Prostate gland (tissue), 2 donors: ENCODE measurements around the gene DGCR8. TPM values are rescaled to one million over a fixed set of nuclear protein-coding genes. Genes with fewer than 3 reads are reported as not detected.

Source experiments
- DNase-seq: peaks from one replicate; pipeline ENCODE4 v3.0.0-alpha.2; 2019; ENCODE audit warnings: low spot score
- H3K27ac ChIP-seq, 2 donors: fragments of 200-600 bp; sonication (generic); 2 replicates each; pipeline ENCODE4 v1.5.1; 2017 to 2019
- H3K27me3 ChIP-seq: fragments of 200-600 bp; sonication (generic); replicated peaks from 2 replicates; pipeline ENCODE4 v1.5.1; 2019; ENCODE audit not compliant: insufficient read depth
- H3K36me3 ChIP-seq, 2 donors: fragments of 200-600 bp; sonication (generic); 1 replicate in 1 of 2; 2 replicates in 1 of 2; pipeline versions ENCODE4 v1.5.1 to v1.8.1; 2017 to 2019
- H3K4me1 ChIP-seq: fragments of 200-600 bp; sonication (generic); replicated peaks from 2 replicates; pipeline ENCODE4 v1.5.1; 2019
- H3K4me3 ChIP-seq, 2 donors: fragments of 200-600 bp; sonication (generic); 2 replicates each; pipeline ENCODE4 v1.5.1; 2017 to 2019
- H3K9me3 ChIP-seq: fragments of 200-600 bp; sonication (generic); 2 replicates; pipeline ENCODE4 v1.5.1; 2017
- CTCF ChIP-seq, 4 experiments: fragments of 200-600 bp in 2 of 4; fragments of 450-650 bp in 2 of 4; sonication (generic) in 2 of 4; IDR thresholded peaks; 1 replicate in 3 of 4; 2 replicates in 1 of 4; pipeline ENCODE4 v1.5.1; 2016 to 2019; ENCODE audit warnings: antibody characterized with exemption in 4 of 4, mild to moderate bottlenecking in 2 of 4, moderate library complexity in 2 of 4
- POLR2A ChIP-seq: fragments of 450-650 bp; IDR thresholded peaks from one replicate; pipeline ENCODE4 v1.6.1; 2016; ENCODE audit warnings: antibody characterized with exemption, mild to moderate bottlenecking
- POLR2AphosphoS5 ChIP-seq: sonication (generic); formaldehyde crosslinking; IDR thresholded peaks from one replicate; pipeline ENCODE4 v1.6.1; 2017; ENCODE audit warnings: antibody characterized with exemption
- WGBS: methylation state at CpG from one replicate; pipeline ENCODE4 v1.1.5; 2018; 5-methylcytosine and 5-hydroxymethylcytosine counted together
- intact Hi-C: fragments of 100-400 bp; cut with DNase I; formaldehyde crosslinking; loops from one replicate; pipeline ENCODE4 v1.14.2; 2022
- total RNA-seq, 2 donors: library from RNA; depleted of rRNA; stranded (reverse); fragments of >200 nt; gene quantifications; one replicate each; pipeline ENCODE4 v1.1.0, GENCODE V29; 2016

Gene DGCR8
- total RNA-seq, 2 donors from 2014 or later, result 20.9 to 47.6 TPM

- no peak overlapping the region for H3K4me3 ChIP-seq
- WGBS, result 69% methylated on average over 29 of the region's 32 CpGs
- intact Hi-C loops, result no loop called here
Measured at GRCh38 chr22:20149257-20150250, 69.5 kb downstream of the DGCR8 start.

GRCh38 chr22:20150381-20151275 is 70.6 kb downstream of the DGCR8 start, which contains the start of gene CCDC188:
Gene CCDC188, minus strand, starts transcription at chr22:20151055. Its CDS starts 69 bp downstream, at chr22:20150986.
- TF ChIP-seq CTCF (IDR thresholded peaks at IDR 0.05), result no peak
- TF ChIP-seq POLR2A, result no peak
- TF ChIP-seq POLR2AphosphoS5, result no peak
- WGBS, result 78% methylated on average over 13 of the region's 14 CpGs
- no peak within 1 kb of the TSS for H3K27ac ChIP-seq

More at GRCh38 chr22:20149257-20150250, 69.5 kb downstream of the DGCR8 start:
- Histone ChIP-seq H3K4me1 (no peaks in the 10 kb centered on the region), H3K27me3 (no peaks in the 10 kb centered on the region), H3K36me3 (no peaks in the 10 kb centered on the region), H3K9me3 (no peaks in the 10 kb centered on the region), H3K27ac (no peak overlapping the region)
- TF ChIP-seq CTCF (IDR thresholded peaks at IDR 0.05), result no peak
- no peak for TF ChIP-seq POLR2AphosphoS5
- no peak for TF ChIP-seq POLR2A
- no peak for DNase-seq

GRCh38 chr22:20151276-20151588 is 71.2 kb downstream of the DGCR8 start:
- WGBS, result 95% methylated on average over 4 of the region's 4 CpGs
- intact Hi-C loops, result no loop called here

More at GRCh38 chr22:20150381-20151275, 70.6 kb downstream of the DGCR8 start, which contains the start of gene CCDC188:
- Histone ChIP-seq H3K4me1 (no peaks in the 10 kb centered on the region), H3K9me3 (no peaks in the 10 kb centered on the region), H3K36me3 (no peaks in the 10 kb centered on the region), H3K4me3 (no peak within 1 kb of the TSS), H3K27me3 (no peaks in the 10 kb centered on the region)
- DNase-seq, result no peak
- intact Hi-C loops, result no loop called here

GRCh38 chr22:20152464-20152890 is 72.4 kb downstream of the DGCR8 start:
- no peaks in the 10 kb centered on the region for H3K27me3 ChIP-seq
- H3K27ac ChIP-seq, result no peak overlapping the region
- H3K9me3 ChIP-seq, result no peaks in the 10 kb centered on the region
- no peak overlapping the region for H3K4me3 ChIP-seq
- no peak for TF ChIP-seq POLR2AphosphoS5
- TF ChIP-seq CTCF (IDR thresholded peaks at IDR 0.05), result no peak
- TF ChIP-seq POLR2A, result no peak
- DNase-seq, result no peak
- intact Hi-C loops, result no loop called here
- no peaks in the 10 kb centered on the region for H3K4me1 ChIP-seq
- no peaks in the 10 kb centered on the region for H3K36me3 ChIP-seq
- WGBS, result 90% methylated on average over 14 of the region's 14 CpGs

More at GRCh38 chr22:20151276-20151588, 71.2 kb downstream of the DGCR8 start:
- H3K9me3 ChIP-seq, result no peaks in the 10 kb centered on the region
- no peak overlapping the region for H3K27ac ChIP-seq
- no peak overlapping the region for H3K4me3 ChIP-seq
- no peak for TF ChIP-seq POLR2A
- no peak for TF ChIP-seq CTCF (IDR thresholded peaks at IDR 0.05)
- TF ChIP-seq POLR2AphosphoS5, result no peak
- no peaks in the 10 kb centered on the region for H3K36me3 ChIP-seq
- no peak for DNase-seq
- H3K27me3 ChIP-seq, result no peaks in the 10 kb centered on the region
- no peaks in the 10 kb centered on the region for H3K4me1 ChIP-seq
